ENCODE data around the gene CARS1.
A peak's percentile ranks its signal among the peaks of the same experiment; 100 is the strongest.

Gene CARS1

DNA sequence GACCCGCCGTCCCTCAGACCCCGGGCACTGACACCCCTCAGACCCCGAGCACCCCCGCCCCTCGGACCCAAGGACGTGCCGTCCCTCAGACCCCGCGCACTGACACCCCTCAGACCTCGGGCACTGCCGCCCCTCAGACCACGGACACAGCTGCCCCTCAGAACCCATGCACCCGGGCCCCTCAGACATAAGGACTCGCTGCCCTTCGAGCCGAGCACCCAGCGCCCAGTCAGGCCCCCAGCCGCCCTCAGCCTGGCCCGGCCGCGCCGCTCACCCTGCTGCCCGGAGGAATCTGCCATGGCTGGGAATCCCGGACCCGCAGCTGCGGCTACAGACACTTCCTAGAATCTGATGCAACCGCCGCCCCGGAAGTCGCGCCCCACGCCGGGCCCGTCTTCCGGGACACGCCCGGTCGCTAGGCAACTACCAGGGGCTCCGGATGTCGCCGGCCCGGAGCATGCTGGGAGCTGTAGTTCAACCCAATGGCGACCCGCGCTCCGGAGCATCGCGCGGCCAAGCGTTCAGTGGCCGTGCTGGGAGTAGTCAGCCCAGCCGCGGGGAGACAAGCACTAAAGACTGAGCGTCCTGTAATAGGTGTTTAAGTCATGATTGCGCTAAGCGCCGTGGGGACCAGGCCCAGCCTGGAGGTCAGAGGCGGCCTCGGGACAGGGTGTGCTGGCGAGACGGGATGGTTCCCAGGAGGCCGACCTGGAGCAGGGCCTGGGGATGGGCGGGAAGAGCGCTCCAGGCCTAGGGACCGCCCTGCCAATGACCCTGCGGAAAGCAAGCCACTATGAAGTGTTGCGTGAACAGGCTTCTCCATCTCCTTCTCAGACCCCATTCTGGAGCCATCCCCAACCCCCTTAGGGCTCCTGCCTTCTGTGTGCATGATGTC, at the start of gene CARS1:
Gene CARS1, minus strand, starts transcription at position 355 of the 895 bp plus-strand sequence. Its CDS starts 56 bp downstream, at position 299.
- DNase-seq (ENCODE audit: low read depth) = peak; percentile 93

- no peak for DNase-seq (ENCODE audit: low read depth)
Measured at GRCh38 chr11:3105791-3106735, 48.8 kb upstream of the CARS1 start.

GRCh38 chr11:3104961-3105790, 48.0 kb upstream of the CARS1 start:
- no peak for DNase-seq (ENCODE audit: low read depth)

DNA sequence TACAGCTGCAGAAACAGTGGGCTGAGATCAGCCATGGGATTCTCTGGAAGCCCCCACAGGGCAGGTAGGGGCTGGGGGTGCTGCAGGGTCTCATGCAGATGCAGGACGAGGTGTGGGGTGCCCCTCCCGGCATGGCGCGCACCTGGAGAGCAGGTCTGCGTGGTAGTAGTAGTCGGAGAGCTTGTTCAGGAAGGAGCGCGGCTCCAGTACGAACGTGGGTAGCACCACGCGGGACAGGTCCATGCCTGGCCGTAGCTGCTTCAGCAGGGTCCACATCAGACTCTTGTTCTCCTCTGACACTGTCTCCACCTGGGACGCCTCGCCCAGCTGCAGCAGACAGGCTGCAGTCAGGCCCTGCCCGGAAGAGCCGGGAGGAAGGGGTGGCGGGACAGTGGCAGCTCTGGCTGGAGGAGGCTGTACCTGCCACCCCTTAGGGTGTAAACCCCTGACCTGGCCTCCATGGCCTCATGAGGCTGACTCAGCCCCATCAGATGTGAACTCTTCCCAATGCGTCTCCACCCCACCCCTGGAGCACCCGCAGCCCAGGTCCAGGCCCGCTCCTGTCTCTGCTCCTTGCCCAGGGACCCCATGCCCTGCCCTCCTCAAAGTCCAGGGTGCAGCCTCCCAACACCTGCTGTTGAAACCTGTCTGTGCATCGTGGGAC, 47.0 kb upstream of the CARS1 start:
- DNase-seq (ENCODE audit: low read depth) = no peak

DNA sequence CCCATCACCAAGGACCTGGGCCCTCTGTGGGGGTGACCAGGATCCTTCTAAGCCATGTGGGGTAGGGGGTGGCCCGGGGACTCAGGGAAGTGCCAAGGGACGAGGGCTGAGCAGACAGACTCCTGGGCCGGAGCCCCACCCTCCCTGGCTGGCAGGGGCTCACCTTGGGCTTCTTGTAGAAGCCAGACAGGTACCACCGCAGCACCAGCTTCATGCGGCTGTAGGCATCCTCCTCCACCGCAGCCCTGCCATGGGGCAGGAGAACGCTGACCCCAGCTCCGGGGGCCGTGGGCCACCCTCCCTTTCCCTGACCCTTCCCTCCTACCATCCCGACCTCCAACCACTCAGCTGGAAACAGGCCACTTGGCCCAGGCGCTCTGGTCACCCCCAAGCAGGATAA, 45.9 kb upstream of the CARS1 start:
- DNase-seq (ENCODE audit: low read depth) = no peak

- no peak for DNase-seq (ENCODE audit: low read depth)
Measured at GRCh38 chr11:3102641-3102921, 45.4 kb upstream of the CARS1 start.

DNA sequence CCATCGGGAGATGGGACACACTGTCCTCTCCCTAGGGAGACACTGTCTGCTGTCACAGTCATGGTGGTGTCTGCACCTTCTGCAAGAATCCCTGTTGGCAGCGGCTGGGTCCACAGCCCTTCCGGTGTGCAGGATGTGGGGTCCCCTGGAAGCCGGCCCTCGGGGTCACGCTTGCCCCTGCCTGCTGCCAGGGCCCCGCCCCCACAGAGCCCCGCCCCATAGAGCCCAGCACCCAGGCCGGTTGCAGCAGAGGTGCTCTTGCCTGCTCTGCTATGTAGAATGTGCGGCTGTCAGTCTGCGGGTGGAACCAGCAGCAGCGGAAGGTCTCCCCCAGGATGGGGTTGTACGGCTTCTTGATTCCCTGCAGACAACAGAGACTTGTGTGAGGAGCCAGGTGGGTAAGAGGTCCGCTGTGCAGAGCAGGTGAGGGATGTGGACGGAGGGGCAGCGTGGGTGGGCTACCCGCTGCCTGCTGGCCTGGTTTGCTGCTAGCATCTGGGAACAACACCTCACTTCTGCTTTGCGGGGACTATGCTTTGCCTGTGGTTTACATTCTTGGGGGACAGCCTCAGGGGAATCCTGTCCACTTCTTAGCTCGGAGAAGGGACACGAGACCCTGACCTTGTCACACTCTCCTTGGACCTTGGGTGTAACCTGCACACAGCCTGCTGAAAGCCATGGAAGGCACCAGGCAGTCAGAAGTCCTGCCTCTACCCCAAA, 44.9 kb upstream of the CARS1 start:
- DNase-seq (ENCODE audit: low read depth) = no peak

- no peak for DNase-seq (ENCODE audit: low read depth)
Measured at GRCh38 chr11:3099178-3099577, 42.0 kb upstream of the CARS1 start.

GRCh38 chr11:3096909-3097530, 39.8 kb upstream of the CARS1 start:
- DNase-seq (ENCODE audit: low read depth) = no peak

GRCh38 chr11:3095712-3096361, 38.6 kb upstream of the CARS1 start:
- DNase-seq (ENCODE audit: low read depth) = no peak

- DNase-seq (ENCODE audit: low read depth) = no peak
Measured at GRCh38 chr11:3094223-3094824, 37.1 kb upstream of the CARS1 start.

DNA sequence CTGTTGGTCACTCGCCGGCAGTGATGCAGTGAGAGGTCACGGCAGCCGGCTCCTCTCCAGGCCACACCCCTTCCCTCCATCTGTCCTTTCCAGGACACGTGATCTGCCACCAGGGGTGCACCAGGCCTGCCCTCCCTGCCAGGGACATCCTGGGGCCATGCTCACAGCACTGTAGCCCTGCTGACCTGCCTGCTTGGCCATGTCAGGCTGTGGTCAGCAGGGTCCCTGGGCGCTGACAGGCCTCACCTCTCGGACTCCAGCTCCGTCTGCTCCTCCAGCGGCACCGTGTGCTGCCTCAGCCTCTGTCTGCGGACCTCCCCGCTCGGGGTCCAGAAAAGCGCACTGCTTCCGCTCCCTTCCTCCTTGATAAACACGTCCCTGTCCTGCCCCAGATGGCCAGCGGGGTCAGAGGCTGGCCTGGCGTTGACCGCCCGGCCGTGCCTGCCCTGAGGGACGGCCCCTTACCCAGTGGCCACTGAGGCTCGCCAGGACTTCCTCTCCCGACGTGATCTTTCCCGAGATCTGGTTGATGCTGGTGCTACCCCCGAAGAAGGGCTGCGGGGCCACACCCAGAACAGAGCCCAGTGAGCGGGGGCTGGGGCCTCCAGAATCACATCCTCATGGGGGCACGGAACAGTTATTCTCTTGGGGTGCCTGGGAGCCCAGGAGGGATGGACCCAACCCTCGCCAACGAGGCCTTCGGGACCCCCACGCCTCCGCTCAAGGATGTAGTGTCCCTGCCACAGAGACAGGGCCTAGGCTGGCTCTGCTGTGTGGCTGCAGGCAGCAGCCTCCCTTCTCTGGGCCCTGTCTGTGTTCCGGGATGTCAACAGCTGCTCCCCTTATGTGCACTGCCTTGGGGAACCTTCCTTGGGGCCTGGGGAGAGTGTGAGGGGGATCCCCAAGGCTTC, 36.3 kb upstream of the CARS1 start:
- DNase-seq (ENCODE audit: low read depth) = no peak

DNA sequence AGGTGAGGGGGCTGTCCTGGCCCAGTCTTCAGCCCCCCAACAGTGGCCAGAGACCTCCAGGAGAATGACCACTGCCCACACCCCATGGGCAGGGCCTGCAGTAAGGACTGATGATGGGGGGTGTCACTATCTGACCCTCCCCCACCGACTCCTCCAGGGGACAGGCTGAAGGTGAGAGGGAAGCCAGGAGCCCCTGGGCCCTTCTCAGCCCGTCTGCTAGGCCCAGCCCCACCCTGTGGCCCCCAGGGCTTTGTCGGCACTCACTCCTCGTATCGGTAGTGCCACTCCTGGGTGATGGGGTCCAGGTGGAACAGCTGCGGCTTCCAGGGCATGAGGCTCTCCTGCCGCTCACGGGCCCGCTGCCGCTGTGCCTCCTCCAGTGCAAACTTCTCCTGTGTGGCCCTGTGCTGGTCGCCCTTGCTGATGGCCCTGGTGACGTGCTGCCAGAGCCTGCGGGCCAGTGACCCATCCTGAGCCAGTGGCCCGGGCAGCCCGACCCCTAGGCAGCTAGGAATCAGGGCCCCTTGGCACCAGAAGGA, 35.4 kb upstream of the CARS1 start:
- no peak for DNase-seq (ENCODE audit: low read depth)

- DNase-seq (ENCODE audit: low read depth) = peak; percentile 63
Measured at GRCh38 chr11:3091846-3092602, 34.8 kb upstream of the CARS1 start.

DNA sequence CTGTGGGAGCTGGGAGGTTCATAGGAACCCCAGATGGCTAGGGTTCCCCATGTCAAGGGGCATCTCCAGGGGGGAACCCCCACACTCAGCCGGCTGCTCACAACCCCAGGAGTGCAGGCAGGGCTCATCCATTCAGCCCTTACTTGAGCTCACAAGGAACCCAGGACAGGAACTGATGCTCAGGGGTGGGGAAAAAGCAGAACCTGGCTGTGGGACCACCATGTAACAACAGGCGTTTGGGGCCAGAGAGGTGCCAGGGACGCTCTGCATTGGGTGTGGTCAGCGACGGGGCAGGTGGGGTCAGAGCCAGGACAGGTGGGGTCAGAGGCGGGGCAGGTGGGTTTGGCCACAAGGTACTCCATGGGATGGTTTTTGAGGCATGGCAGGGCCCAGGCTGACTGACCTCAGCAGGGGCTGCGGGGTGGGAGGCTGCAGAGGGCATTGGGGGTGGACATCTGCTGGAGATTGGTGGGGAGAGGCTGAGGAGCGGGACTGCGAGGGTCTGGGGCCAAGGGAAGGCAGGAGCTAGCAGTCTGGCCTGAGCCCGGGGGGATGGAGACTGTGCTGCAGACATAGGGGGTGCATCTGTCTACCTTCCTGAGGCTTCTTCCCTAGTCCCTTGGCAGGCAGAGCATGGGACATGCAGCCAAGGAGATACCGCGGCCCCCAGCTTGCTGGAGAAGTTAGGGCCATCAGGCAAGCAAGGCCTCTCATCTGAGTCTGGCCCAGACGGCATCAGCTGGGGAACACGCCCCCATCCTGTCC, 34.0 kb upstream of the CARS1 start:
- no peak for DNase-seq (ENCODE audit: low read depth)

GRCh38 chr11:3090096-3090901, 33.1 kb upstream of the CARS1 start:
- DNase-seq (ENCODE audit: low read depth) = no peak
